ENCODE results near the gene ARID1A. TPM values are rescaled to one million over a fixed set of nuclear protein-coding genes. Genes with fewer than 3 reads are reported as not detected.

ARID1A gene
- polyA plus RNA-seq, 3 donors: 6.6 to 84.4 (median 9.5) TPM

DNA sequence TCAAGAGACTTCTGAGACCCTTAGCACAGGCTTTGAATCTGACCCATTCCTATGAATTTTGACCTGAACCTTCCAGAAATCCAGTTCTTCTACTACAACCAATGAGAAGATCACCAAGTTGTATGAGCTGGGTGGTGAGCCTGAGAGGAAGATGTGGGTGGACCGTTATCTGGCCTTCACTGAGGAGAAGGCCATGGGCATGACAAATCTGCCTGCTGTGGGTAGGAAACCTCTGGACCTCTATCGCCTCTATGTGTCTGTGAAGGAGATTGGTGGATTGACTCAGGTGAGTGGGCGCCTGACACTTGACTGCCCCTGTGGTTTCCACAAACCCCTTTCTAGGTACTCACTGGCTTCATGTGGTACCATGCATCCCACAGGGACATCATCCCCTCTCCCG, 71.9 kb downstream of the ARID1A start:
- H3K27ac ChIP-seq (ENCODE audit: low read depth in 1 of 2, low read length in 2 of 2): peak overlapping the region in 1 of 2 donors; percentile 25
- Mint-ChIP-seq H3K4me3 (no peak overlapping the region), H3K4me1 (peaks cover 10% of the 10 kb centered on the region), H3K36me3 (peaks cover 83 to 100% of the 10 kb centered on the region in 2 donors), H3K27me3 (ENCODE audit: low read depth in 3 of 3) (peaks cover 0 to 2% (median 0%) of the 10 kb centered on the region in 3 donors), H3K27ac (peak overlapping the region in 3 of 7 donors; percentile 32 to 47 (median 37)), H3K9me3 (no peaks in the 10 kb centered on the region)
- peaks cover 91 to 98% of the 10 kb centered on the region in 2 donors for H3K36me3 ChIP-seq (replicated peaks in 1 of 2; ENCODE audit: control insufficient read depth in 1 of 2, insufficient read depth in 2 of 2, low read length in 2 of 2)
- H3K27me3 ChIP-seq (ENCODE audit: control insufficient read depth in 2 of 2, insufficient read depth in 2 of 2, low read length in 2 of 2): no peaks in the 10 kb centered on the region
- DNase-seq: no peak
- no peak overlapping the region for H3K4me3 ChIP-seq (replicated peaks in 1 of 3; ENCODE audit: low read depth in 2 of 3, low read length in 3 of 3)
- H3K4me1 ChIP-seq (ENCODE audit: control insufficient read depth in 1 of 2, insufficient read depth in 2 of 2, low read length in 2 of 2): peaks cover 3 to 15% of the 10 kb centered on the region in 2 donors
- H3K9ac ChIP-seq (ENCODE audit: insufficient read depth, low read length, poor library complexity, severe bottlenecking): no peak overlapping the region
- 89% methylated on average over 2 of the region's 4 CpGs for WGBS (ENCODE audit: insufficient coverage)
- peaks cover 77% of the 10 kb centered on the region for H3K79me2 ChIP-seq (ENCODE audit: insufficient read depth, low read length)
- H3K9me3 ChIP-seq (replicated peaks in 1 of 2; ENCODE audit: control insufficient read depth in 1 of 2, insufficient read depth in 1 of 2, low read length in 2 of 2): no peaks in the 10 kb centered on the region
- H3K4me2 ChIP-seq (replicated peaks; ENCODE audit: extremely low read depth, low read length, poor library complexity, severe bottlenecking): no peak overlapping the region
- peaks cover 97% of the 10 kb centered on the region for H4K20me1 ChIP-seq (ENCODE audit: insufficient read depth, low read length)
- TF ChIP-seq, protein P1, sequence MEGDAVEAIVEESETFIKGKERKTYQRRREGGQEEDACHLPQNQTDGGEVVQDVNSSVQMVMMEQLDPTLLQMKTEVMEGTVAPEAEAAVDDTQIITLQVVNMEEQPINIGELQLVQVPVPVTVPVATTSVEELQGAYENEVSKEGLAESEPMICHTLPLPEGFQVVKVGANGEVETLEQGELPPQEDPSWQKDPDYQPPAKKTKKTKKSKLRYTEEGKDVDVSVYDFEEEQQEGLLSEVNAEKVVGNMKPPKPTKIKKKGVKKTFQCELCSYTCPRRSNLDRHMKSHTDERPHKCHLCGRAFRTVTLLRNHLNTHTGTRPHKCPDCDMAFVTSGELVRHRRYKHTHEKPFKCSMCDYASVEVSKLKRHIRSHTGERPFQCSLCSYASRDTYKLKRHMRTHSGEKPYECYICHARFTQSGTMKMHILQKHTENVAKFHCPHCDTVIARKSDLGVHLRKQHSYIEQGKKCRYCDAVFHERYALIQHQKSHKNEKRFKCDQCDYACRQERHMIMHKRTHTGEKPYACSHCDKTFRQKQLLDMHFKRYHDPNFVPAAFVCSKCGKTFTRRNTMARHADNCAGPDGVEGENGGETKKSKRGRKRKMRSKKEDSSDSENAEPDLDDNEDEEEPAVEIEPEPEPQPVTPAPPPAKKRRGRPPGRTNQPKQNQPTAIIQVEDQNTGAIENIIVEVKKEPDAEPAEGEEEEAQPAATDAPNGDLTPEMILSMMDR (IDR thresholded peaks at IDR 0.05): no peak
- no peak overlapping the region for H2AFZ ChIP-seq (ENCODE audit: insufficient read depth, low read depth, low read length, poor library complexity, severe bottlenecking)
- intact Hi-C loops (cut with micrococcal nuclease): no loop called here

DNA sequence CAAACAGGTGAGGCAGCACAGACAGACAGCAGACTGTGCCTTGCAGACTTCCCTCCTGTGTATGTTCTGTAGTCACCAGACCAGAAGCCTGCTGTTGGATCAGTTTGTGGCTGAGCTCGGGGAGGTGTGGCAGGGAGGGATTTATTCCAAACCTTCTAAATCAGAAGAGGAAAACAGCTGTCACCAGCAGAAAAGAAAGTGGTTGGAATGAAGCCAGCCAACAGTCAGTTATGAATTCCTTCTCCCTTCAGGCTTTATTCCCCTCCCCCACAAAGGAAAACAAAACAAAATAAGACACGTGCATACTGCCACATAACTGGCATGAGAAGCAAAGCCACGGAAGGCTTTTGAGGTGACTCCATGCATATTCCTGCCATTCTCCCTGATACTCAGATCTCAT, 72.9 kb downstream of the ARID1A start:
- Histone ChIP-seq H3K4me1 (ENCODE audit: control insufficient read depth in 1 of 2, insufficient read depth in 2 of 2, low read length in 2 of 2) (peaks cover 3 to 15% of the 10 kb centered on the region in 2 donors), H3K36me3 (replicated peaks in 1 of 2; ENCODE audit: control insufficient read depth in 1 of 2, insufficient read depth in 2 of 2, low read length in 2 of 2) (peaks cover 91 to 100% of the 10 kb centered on the region in 2 donors), H3K9ac (ENCODE audit: insufficient read depth, low read length, poor library complexity, severe bottlenecking) (no peak overlapping the region), H3K4me2 (replicated peaks; ENCODE audit: extremely low read depth, low read length, poor library complexity, severe bottlenecking) (no peak overlapping the region), H3K4me3 (replicated peaks in 1 of 3; ENCODE audit: low read depth in 2 of 3, low read length in 3 of 3) (no peak overlapping the region), H3K79me2 (ENCODE audit: insufficient read depth, low read length) (peaks cover 78% of the 10 kb centered on the region), H3K27me3 (ENCODE audit: control insufficient read depth in 2 of 2, insufficient read depth in 2 of 2, low read length in 2 of 2) (no peaks in the 10 kb centered on the region), H2AFZ (ENCODE audit: insufficient read depth, low read depth, low read length, poor library complexity, severe bottlenecking) (no peak overlapping the region), H3K9me3 (replicated peaks in 1 of 2; ENCODE audit: control insufficient read depth in 1 of 2, insufficient read depth in 1 of 2, low read length in 2 of 2) (no peaks in the 10 kb centered on the region), H4K20me1 (ENCODE audit: insufficient read depth, low read length) (peaks cover 97% of the 10 kb centered on the region), H3K27ac (ENCODE audit: low read depth in 1 of 2, low read length in 2 of 2) (peak overlapping the region in 1 of 2 donors; percentile 53)
- Mint-ChIP-seq H3K27ac (peak overlapping the region in 3 of 7 donors; percentile 46 to 76 (median 51)), H3K9me3 (no peaks in the 10 kb centered on the region), H3K36me3 (peaks cover 83 to 100% of the 10 kb centered on the region in 2 donors), H3K4me3 (no peak overlapping the region), H3K4me1 (peaks cover 10% of the 10 kb centered on the region), H3K27me3 (ENCODE audit: low read depth in 3 of 3) (no peaks in the 10 kb centered on the region)
- WGBS (ENCODE audit: insufficient coverage): no CpG with 5 or more reads among the region's 3 CpGs
- intact Hi-C loops (cut with micrococcal nuclease): no loop called here
- TF ChIP-seq, protein P1 (IDR thresholded peaks at IDR 0.05): no peak
- DNase-seq: no peak
